GM18526 (cell line): Measurements from ENCODE around the gene SMIM15.

ENCODE experiments used
- POLR2A ChIP-seq: IDR thresholded peaks from 3 replicates; pipeline ENCODE4 v1.6.1; 2011; ENCODE audit not compliant: insufficient read length; ENCODE audit errors: extremely low read depth

SMIM15 gene

DNA sequence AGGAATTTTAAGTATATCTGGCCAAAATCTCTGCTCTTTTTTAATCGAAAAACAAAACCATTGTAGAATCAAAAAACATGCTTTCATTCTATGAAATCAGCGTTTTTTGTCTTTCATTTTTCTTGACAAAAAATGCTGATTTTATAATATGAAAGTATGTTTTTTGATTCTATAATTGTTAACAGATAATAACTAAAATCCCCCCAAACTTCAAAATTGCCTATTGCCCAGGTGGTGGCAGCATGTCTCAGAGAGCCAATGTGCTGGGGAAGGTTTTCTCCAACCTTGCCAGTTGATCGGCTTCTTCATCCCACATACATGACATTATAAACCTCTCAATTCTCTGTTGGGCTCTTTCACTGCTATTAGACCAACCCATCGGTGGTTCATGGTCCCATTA, 5.1 kb upstream of the SMIM15 start:
- TF ChIP-seq POLR2A: no peak

DNA sequence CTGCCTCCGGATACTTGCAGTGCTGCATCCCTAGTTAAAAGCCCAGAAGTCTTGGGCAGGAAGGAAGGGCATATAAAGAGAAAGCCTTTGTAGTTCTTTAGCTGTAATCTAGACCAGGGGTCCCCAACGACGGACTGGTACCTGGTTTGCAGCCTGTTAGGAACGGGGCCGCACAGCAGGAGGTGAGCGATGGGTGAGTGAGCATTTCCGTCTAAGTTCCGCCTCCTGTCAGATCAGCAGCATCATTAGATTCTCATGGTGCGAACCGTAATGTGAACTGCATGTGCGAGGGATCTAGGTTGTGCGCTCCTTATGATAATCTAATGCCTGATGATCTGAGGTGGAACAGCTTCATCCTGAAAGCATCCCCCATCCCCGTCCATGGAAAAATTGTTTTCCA, 1.6 kb upstream of the SMIM15 start:
- no peak for TF ChIP-seq POLR2A

DNA sequence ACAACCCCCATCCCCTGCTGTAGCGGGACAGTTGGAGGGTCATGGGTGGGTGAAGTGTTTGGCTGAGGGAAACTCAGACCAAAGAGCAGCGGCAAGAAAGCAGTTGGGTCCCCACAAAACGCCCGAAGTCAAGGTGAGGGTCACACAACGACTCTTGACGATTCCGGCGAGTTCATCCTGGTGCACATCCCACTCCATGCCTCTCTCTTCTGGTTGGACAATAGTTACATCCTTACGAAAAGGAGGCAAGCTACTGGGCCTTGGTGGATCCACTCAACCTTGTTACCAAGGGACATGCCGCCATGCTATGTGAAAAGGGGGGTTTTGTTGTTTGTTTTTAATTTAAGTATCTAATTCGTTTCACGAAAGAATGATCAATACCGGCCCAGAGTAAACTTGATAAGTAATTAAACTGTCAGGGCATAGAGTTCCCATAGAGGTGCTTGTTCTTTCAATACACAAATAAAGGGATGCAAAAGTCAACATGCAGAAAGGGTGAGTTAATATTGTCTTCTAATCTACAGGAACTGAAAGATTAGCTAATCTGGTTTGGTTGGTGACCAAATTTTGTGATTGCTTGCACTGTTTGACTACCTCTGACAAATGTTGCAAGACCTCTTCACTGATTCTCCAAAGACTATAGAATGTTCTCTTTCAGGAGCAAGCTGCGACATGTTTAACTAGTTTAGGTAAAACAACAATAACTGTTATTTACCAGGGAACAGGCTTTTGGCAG, 732 bp upstream of the SMIM15 start:
- TF ChIP-seq POLR2A: no peak

DNA sequence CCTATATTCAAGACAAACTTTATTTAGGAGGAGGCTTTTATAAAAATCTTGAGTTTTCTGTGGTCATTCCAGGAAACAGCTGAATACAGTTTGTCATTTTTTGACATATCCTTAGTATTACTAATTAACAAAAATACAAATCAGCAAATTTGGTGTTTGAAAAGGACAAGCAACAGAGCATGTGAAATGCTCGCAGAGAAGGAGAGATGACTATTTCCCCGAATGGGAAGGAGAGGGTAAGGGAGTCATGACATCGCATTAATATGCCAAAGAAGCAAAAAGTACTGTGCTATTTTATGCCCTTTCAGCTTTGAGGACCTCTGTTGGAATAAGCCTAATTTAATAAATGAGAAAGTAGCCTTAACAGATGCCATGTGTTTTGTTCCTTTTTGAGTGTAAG, 1.8 kb downstream of the SMIM15 start:
- TF ChIP-seq POLR2A: no peak

DNA sequence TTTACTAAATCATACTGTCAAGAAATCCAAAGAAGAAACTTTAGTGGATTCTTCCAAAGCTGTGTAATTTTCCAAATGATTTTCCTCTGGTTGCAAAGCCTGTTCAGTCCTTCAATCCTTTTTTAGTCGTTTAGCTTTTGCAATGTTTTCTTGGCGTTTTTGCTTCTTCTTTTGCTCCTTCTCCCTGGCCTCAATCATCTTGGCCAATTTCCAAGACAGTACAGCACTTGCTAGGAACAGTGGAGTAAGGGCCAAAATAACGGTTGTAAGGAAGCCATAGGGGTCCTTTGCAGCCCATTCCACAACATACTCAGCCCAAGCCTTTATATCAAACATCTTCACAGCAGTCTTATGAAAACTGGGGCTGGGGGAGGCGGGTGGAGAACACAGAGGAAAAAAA, 2.4 kb downstream of the SMIM15 start:
- no peak for TF ChIP-seq POLR2A

DNA sequence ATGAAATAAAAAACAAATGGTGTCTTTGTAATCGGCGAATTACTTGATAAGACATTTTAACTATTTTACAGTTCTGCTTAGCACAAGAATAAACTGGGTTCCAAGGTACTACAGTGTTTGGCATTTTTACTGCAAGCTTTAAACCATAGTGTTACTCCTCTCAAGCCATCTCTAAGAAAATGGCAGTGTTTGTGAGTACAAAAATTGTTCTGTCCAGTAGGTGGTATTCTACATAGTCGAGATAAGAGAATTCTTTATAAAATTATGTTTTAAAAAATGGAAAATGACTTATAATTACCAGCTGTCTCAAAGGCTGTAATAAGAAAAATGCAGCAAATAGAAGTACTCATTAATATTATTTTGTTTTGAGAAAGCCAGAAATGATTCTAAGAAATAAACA, 3.2 kb downstream of the SMIM15 start:
- TF ChIP-seq POLR2A: no peak

DNA sequence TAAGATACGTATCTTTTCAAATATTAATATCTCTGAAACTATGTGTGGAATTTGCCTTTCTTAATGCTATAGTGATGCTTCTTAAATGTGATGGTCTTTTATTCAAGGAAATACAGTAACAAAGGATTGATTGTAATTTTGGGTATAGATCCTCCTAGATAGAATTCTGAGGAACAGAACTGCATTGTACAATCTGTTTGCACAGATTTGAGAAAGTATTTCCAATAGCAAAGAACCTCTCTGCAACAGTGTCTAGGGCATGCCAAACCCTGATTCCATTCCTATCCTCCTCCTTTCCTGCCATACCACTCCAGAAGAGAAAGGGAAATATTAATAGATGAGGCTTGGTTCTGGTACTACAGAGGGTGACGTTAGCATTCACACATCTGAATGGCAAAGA, 10.4 kb downstream of the SMIM15 start:
- TF ChIP-seq POLR2A: no peak

GRCh38 chr5:61148515-61148914, 13.8 kb downstream of the SMIM15 start:
- no peak for TF ChIP-seq POLR2A

- no peak for TF ChIP-seq POLR2A
Observed at GRCh38 chr5:61142811-61143210, 19.5 kb downstream of the SMIM15 start.

DNA sequence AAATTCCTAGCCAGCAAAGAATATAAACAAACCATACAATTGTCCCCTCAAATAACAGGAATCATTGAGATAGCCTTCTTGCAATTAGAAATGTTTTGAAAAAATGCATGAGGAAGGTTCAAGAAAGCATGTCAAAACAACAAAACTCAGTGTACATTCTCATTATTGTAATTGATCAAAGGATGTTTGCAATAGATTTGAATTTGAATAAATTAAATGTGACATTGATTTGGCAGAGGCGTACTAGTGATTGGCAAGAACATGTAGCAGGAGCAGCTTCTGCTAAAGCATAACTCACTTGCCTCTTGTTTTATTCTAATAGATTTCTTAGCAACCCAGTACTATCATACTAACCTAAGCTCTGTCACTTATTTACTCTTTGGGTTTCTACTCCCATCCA, 19.9 kb downstream of the SMIM15 start:
- TF ChIP-seq POLR2A: no peak

DNA sequence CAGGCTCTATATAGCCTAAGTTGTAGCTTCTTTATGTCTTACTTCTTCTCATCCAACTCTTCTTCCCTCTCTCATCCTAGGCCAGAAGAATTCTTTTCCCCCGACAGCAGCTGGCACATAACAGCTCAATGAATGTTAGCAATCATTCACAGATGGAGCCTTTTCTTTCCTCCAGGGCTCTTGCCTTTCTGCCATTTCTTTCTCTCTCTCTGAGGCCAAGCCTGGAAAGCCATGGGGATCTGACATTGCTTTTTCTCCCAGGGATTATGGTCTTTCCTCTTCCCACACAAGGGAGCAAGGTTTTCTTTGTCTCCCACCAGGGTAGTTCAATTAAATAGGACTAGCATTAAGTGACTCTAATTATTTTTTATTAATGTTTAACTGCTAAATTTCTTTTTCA, 20.5 kb downstream of the SMIM15 start:
- no peak for TF ChIP-seq POLR2A

- no peak for TF ChIP-seq POLR2A
Observed at GRCh38 chr5:61139931-61140330, 22.3 kb downstream of the SMIM15 start.

- no peak for TF ChIP-seq POLR2A
Observed at GRCh38 chr5:61139094-61139873, 23.0 kb downstream of the SMIM15 start.

GRCh38 chr5:61137835-61138234, 24.4 kb downstream of the SMIM15 start:
- TF ChIP-seq POLR2A: no peak

GRCh38 chr5:61132559-61132958, 29.7 kb downstream of the SMIM15 start:
- TF ChIP-seq POLR2A: no peak

- no peak for TF ChIP-seq POLR2A
Observed at GRCh38 chr5:61130289-61130688, 32.0 kb downstream of the SMIM15 start.

DNA sequence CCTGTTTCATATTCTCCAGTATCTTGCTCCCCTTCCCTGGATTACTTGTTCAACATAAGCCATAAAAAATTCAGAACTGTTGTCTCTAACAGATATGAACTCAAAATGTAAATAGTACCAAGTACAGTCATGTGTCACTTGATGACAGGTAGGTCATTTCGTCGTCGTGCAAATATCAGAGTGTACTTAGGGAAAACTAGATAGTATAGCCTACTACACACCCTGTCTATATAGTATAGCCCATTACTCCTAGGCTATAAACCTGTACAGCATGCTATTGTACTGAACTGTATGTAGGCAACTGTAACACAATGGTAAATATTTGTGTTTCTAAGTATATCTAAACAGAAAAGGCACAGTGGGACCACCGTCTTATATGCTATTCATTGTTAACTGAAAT, 39.1 kb downstream of the SMIM15 start:
- TF ChIP-seq POLR2A: no peak

DNA sequence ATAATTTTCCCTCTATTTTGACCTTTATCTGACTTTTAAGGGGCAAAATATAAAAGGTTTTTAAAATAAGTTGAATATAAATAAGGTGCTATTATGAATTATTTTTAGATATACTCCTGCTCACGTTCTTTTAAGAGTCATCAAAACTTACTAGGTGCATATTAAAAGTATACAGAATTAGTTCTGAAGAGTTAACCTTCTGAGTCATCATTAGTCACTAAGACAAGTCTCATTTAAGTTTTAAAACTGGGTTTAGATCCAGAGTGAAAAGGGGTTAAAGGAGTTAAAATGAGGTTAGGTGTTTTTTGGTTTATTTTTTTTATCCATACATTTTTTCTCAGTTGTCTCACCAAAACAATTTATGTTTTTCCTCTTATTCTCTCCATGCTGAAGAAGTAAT, 41.7 kb downstream of the SMIM15 start:
- TF ChIP-seq POLR2A: no peak
